HepG2 (cell line): ENCODE results near the gene KHNYN. TPM values are rescaled to one million over a fixed set of nuclear protein-coding genes. Genes with fewer than 3 reads are reported as not detected.

Source experiments
- ATAC-seq: fragments of 200-7000 bp; cut with Tn5 transposase; 3 replicates; pipeline ENCODE4 v1.9.1; 2020; ENCODE audit warnings: mild to moderate bottlenecking, moderate library complexity
- BruUV-seq: library from RNA; stranded (reverse); fragments of 400-500 nt; replicated peaks from 2 replicates; lab custom pipeline; 2021; lab: Mats Ljungman, UMichigan
- CTCF ChIA-PET: fragments of 300-600 bp; formaldehyde crosslinking; extraction: SDS; loops from one replicate; lab custom pipeline; 2021; ENCODE audit warnings: low total read pairs, inconsistent platforms, low intra/inter-chr PET ratio; lab: Yijun Ruan, JAX
- POLR2A ChIA-PET: fragments of 350-600 bp; sonication (Branson Sonifier 250); formaldehyde crosslinking; loops from one replicate; lab custom pipeline; 2020; ENCODE audit warnings: antibody characterized with exemption, inconsistent platforms; lab: Yijun Ruan, JAX
- DNase-seq: peaks from one replicate; pipeline ENCODE4 v3.0.0-alpha.2; 2015; ENCODE audit warnings: low spot score
- FAIRE-seq: peaks from 3 replicates; lab custom pipeline; 2011; peaks lifted over from hg19 to GRCh38; lab: Jason Lieb, UNC
- H2AFZ ChIP-seq: one replicate; pipeline ENCODE4 v1.6.1; 2011; ENCODE audit warnings: low read length, inconsistent platforms
- H3K27ac ChIP-seq: fragments of 300-600 bp; 3 replicates; pipeline ENCODE4 v1.8.0; 2011; ENCODE audit warnings: mixed run types, mild to moderate bottlenecking, mixed read lengths, low read length, inconsistent platforms; ENCODE audit not compliant: insufficient read depth; ENCODE audit errors: extremely low read length
- H3K27me3 ChIP-seq, 2 experiments: fragments of 200-600 bp in 1 of 2; 2 replicates in 1 of 2; 3 replicates in 1 of 2; pipeline versions ENCODE4 v1.6.0 to v1.8.0; 2011; ENCODE audit warnings: low read length in 2 of 2, mild to moderate bottlenecking in 2 of 2, moderate library complexity in 2 of 2, inconsistent platforms in 1 of 2; ENCODE audit not compliant: insufficient read depth in 2 of 2, control insufficient read depth in 1 of 2
- H3K36me3 ChIP-seq, 2 experiments: fragments of 200-600 bp in 1 of 2; replicated peaks in 1 of 2; 2 replicates in 1 of 2; 3 replicates in 1 of 2; pipeline versions ENCODE4 v1.5.1 to v1.8.0; 2011; ENCODE audit warnings: low read length in 2 of 2, inconsistent platforms in 1 of 2; ENCODE audit not compliant: insufficient read depth in 2 of 2, control insufficient read depth in 1 of 2
- H3K4me1 ChIP-seq: 2 replicates; pipeline ENCODE4 v1.5.1; 2012; ENCODE audit warnings: low read length, inconsistent platforms; ENCODE audit not compliant: insufficient read depth
- H3K4me2 ChIP-seq: 2 replicates; pipeline ENCODE4 v1.6.0; 2011; ENCODE audit warnings: low read depth, low read length, inconsistent platforms
- H3K4me3 ChIP-seq, 3 experiments: fragments of 200-600 bp in 1 of 3; sonication (generic), shearing (Covaris generic) in 1 of 3; replicated peaks in 1 of 3; 2 replicates each; pipeline ENCODE4 v1.5.1; 2011 to 2016; ENCODE audit warnings: low read length in 3 of 3, inconsistent platforms in 2 of 3, low read depth in 2 of 3, mild to moderate bottlenecking in 2 of 3, control low read depth in 1 of 3, mixed read lengths in 1 of 3; ENCODE audit not compliant: insufficient read depth in 1 of 3
- H3K79me2 ChIP-seq: one replicate; pipeline ENCODE4 v1.6.1; 2011; ENCODE audit warnings: low read length, inconsistent platforms; ENCODE audit not compliant: insufficient read depth
- H3K9ac ChIP-seq: 2 replicates; pipeline ENCODE4 v1.6.0; 2011; ENCODE audit warnings: mild to moderate bottlenecking, low read depth, low read length, inconsistent platforms; ENCODE audit not compliant: insufficient read depth
- H3K9me3 ChIP-seq: 2 replicates; pipeline ENCODE4 v1.5.1; 2012; ENCODE audit warnings: mild to moderate bottlenecking, low read length
- H4K20me1 ChIP-seq: 2 replicates; pipeline ENCODE4 v1.6.0; 2011; ENCODE audit warnings: inconsistent platforms, mild to moderate bottlenecking, low read length, moderate library complexity; ENCODE audit not compliant: insufficient read depth
- AHR ChIP-seq: IDR thresholded peaks from 2 replicates; pipeline ENCODE4 v1.6.1; 2018; ENCODE audit warnings: missing genetic modification reagents, missing compliant biosample characterization
- CBX5 ChIP-seq: sonication (generic); formaldehyde crosslinking; IDR thresholded peaks from 2 replicates; pipeline ENCODE4 v1.4.0; 2020; ENCODE audit warnings: missing genetic modification reagents, borderline replicate concordance
- CEBPB ChIP-seq: IDR thresholded peaks from 2 replicates; pipeline ENCODE4 v1.6.1; 2011; ENCODE audit warnings: low read depth, low read length, improper control_type of control experiment, borderline replicate concordance
- MZF1 ChIP-seq: sonication (generic); formaldehyde crosslinking; IDR thresholded peaks from 2 replicates; pipeline ENCODE4 v1.8.1; 2023; ENCODE audit warnings: mild to moderate bottlenecking, missing genetic modification reagents, borderline replicate concordance
- PCBP1 ChIP-seq: fragments of 200-400 bp; formaldehyde crosslinking; IDR thresholded peaks from 2 replicates; pipeline ENCODE4 v1.6.1; 2017; ENCODE audit warnings: mild to moderate bottlenecking, low read depth, low read length, borderline replicate concordance
- SMC3 ChIP-seq: IDR thresholded peaks from 2 replicates; pipeline ENCODE4 v1.6.1; 2011; ENCODE audit warnings: low read length, improper control_type of control experiment
- ZC3H4 ChIP-seq: sonication (generic); formaldehyde crosslinking; IDR thresholded peaks from 2 replicates; pipeline ENCODE4 v1.4.0; 2020; ENCODE audit warnings: missing genetic modification reagents, borderline replicate concordance
- ZFP36 ChIP-seq: fragments of 150-350 bp; IDR thresholded peaks from 2 replicates; pipeline ENCODE4 v1.6.1; 2018; ENCODE audit warnings: borderline replicate concordance, low read length, low read depth; ENCODE audit not compliant: partially characterized antibody
- ZNF138 ChIP-seq: sonication (generic); formaldehyde crosslinking; IDR thresholded peaks from 2 replicates; pipeline ENCODE4 v1.5.0; 2020; ENCODE audit warnings: mild to moderate bottlenecking, low read depth, missing genetic modification reagents
- ZNF274 ChIP-seq: sonication (generic); formaldehyde crosslinking; IDR thresholded peaks from 2 replicates; pipeline ENCODE4 v1.5.1; 2020; ENCODE audit warnings: mild to moderate bottlenecking, missing genetic modification reagents
- ZNF782 ChIP-seq: sonication (generic); formaldehyde crosslinking; IDR thresholded peaks from 2 replicates; pipeline ENCODE4 v1.4.0; 2020; ENCODE audit warnings: missing genetic modification reagents, mild to moderate bottlenecking, borderline replicate concordance
- ZNF788 ChIP-seq: sonication (generic); formaldehyde crosslinking; IDR thresholded peaks from 2 replicates; pipeline ENCODE4 v1.5.0; 2020; ENCODE audit warnings: mild to moderate bottlenecking, missing genetic modification reagents, borderline replicate concordance
- ZSCAN21 ChIP-seq: sonication (generic); formaldehyde crosslinking; IDR thresholded peaks from 2 replicates; pipeline ENCODE4 v1.8.0; 2022; ENCODE audit warnings: mild to moderate bottlenecking, missing genetic modification reagents, moderate library complexity, borderline replicate concordance
- ZXDC ChIP-seq: sonication (generic); formaldehyde crosslinking; IDR thresholded peaks from 2 replicates; pipeline ENCODE4 v1.5.0; 2020; ENCODE audit warnings: mild to moderate bottlenecking, missing genetic modification reagents
- WGBS: methylation state at CpG from one replicate; pipeline ENCODE4 v1.1.6; 2017; ENCODE audit warnings: low lambda C conversion rate; 5-methylcytosine and 5-hydroxymethylcytosine counted together
- in situ Hi-C: cut with HindIII; loops from 2 replicates; pipeline ENCODE4 v1.10.0; 2017; ENCODE audit warnings: low pct_unique_long_range_greater_than_20kb; ENCODE audit not compliant: extremely low pct_ligation_motif_present
- intact Hi-C: fragments of 100-400 bp; cut with micrococcal nuclease; formaldehyde crosslinking; loops from one replicate; pipeline ENCODE4 v1.10.0; 2022; ENCODE audit not compliant: unreplicated experiment
- polyA plus RNA-seq, 8 experiments: library from polyadenylated mRNA; depleted of rRNA in 3 of 8; stranded (reverse) in 7 of 8; unstranded in 1 of 8; fragments of >200 nt; fragmentation: Illumina TruSeq in 4 of 8; extraction: Trizol in 4 of 8; gene quantifications; 2 replicates each; pipeline versions ENCODE4 v1.2.1 to v1.2.3, GENCODE V29; 2011 to 2016; ENCODE audit warnings: low read depth in 4 of 8, missing spikeins in 1 of 8, mixed read lengths in 1 of 8; ENCODE audit not compliant: insufficient read depth in 1 of 8
- total RNA-seq, 5 experiments: library from RNA; depleted of rRNA; stranded (reverse); fragments of >200 nt; fragmentation: Illumina TruSeq; extraction: Trizol; gene quantifications; 2 replicates each; pipeline ENCODE4 v1.2.3, GENCODE V29; 2016; ENCODE audit warnings: low read depth in 1 of 5

The KHNYN gene
- total and polyA plus RNA-seq, 2 of the 13 experiments (the other 11 are each of a cell fraction or from before 2014, with no cell fraction given), result 52.8 to 75.7 TPM

- TF ChIP-seq ZNF274 (CRISPR knock-in tag) (no peak), ZNF788 (no peak), ZC3H4 (no peak), ZFP36 (no peak), CEBPB (no peak), ZNF138 (CRISPR knock-in tag) (no peak), PCBP1 (no peak), CBX5 (CRISPR knock-in tag) (no peak)
Observed at GRCh38 chr14:24407608-24408325, 22.0 kb upstream of the KHNYN start (continued).

- ATAC-seq (no peak; the same call in 2 of the 3 replicates), FAIRE-seq (no peak), DNase-seq (no peak)
- ChIA-PET POLR2A (interaction anchor here (0.5 to 2.0 kb wide), 6 partner anchors 10 to 166 kb away, joined by 3 to 8 read pairs (median 5); partner anchors contain the start of genes CBLN3, CIDEB and KHNYN), CTCF (no interaction called here)
- Histone ChIP-seq H3K27me3 (peaks cover 0 to 2% of the 10 kb centered on the region in 2 experiments; a peak in 1 of 5 replicates), H3K4me1 (no peaks in the 10 kb centered on the region), H2AFZ (no peak overlapping the region), H3K4me2 (no peak overlapping the region), H3K9ac (no peak overlapping the region), H3K9me3 (no peaks in the 10 kb centered on the region), H3K79me2 (no peaks in the 10 kb centered on the region), H4K20me1 (no peaks in the 10 kb centered on the region), H3K36me3 (no peaks in the 10 kb centered on the region), H3K27ac (no peak overlapping the region), H3K4me3 (no peak overlapping the region)
- WGBS, result 42% methylated on average over 3 of the region's 3 CpGs
- intact Hi-C loops (no loop called here), in situ Hi-C loops (no loop called here)
- TF ChIP-seq ZNF782 (CRISPR knock-in tag) (no peak), MZF1 (CRISPR knock-in tag) (no peak), SMC3 (no peak), ZXDC (CRISPR knock-in tag) (no peak), ZSCAN21 (CRISPR knock-in tag) (no peak), AHR (CRISPR knock-in tag) (0 out of 2 replicates have a peak, but pooled peaks have one; percentile 2)
- no TSS peak for BruUV-seq
Observed at GRCh38 chr14:24408764-24409163, 21.0 kb upstream of the KHNYN start.
